BJ (cell line): ENCODE measurements around the gene TMEM235. TPM values are rescaled to one million over a fixed set of nuclear protein-coding genes. Genes with fewer than 3 reads are reported as not detected.

Source experiments
- CTCF ChIA-PET: fragments of 350-600 bp; formaldehyde crosslinking; extraction: SDS; loops from one replicate; lab custom pipeline; 2021; ENCODE audit warnings: antibody characterized with exemption, inconsistent platforms; lab: Yijun Ruan, JAX
- POLR2A ChIA-PET: fragments of 300-600 bp; sonication (Branson Sonifier 250); formaldehyde crosslinking; extraction: SDS; loops from one replicate; lab custom pipeline; 2021; ENCODE audit warnings: antibody characterized with exemption; lab: Charles Lee
- DNase-seq: peaks from one replicate; pipeline ENCODE4 v3.0.0-alpha.2; 2011; ENCODE audit warnings: low read depth
- H3K27me3 ChIP-seq: 2 replicates; pipeline ENCODE4 v1.6.0; 2011; ENCODE audit warnings: low read length; ENCODE audit not compliant: control insufficient read depth, insufficient read depth
- H3K36me3 ChIP-seq: 2 replicates; pipeline ENCODE4 v1.5.1; 2011; ENCODE audit warnings: low read length; ENCODE audit not compliant: control insufficient read depth, insufficient read depth
- H3K4me3 ChIP-seq: 2 replicates; pipeline ENCODE4 v1.5.1; 2011; ENCODE audit warnings: low read depth, mild to moderate bottlenecking, control low read depth, low read length
- CTCF ChIP-seq: IDR thresholded peaks from 2 replicates; pipeline ENCODE4 v1.5.1; 2011; ENCODE audit warnings: low read depth, mild to moderate bottlenecking, control low read depth, inconsistent platforms, low read length, moderate library complexity; ENCODE audit not compliant: insufficient read depth
- polyA plus RNA-seq: library from polyadenylated mRNA; depleted of rRNA; stranded (reverse); fragments of >200 nt; gene quantifications from 2 replicates; pipeline ENCODE4 v1.2.3, GENCODE V29; 2011

TMEM235 gene
- polyA plus RNA-seq, 1 experiment: not detected

GRCh38 chr17:78268951-78269905 is 37.8 kb downstream of the TMEM235 start:
- no peak for TF ChIP-seq CTCF
- H3K36me3 ChIP-seq: no peaks in the 10 kb centered on the region
- no peak overlapping the region for H3K4me3 ChIP-seq
- H3K27me3 ChIP-seq: peaks cover 19% of the 10 kb centered on the region
- ChIA-PET POLR2A (no interaction called here), CTCF (interaction anchor here (0.8 to 3.0 kb wide), 6 partner anchors 9 to 153 kb away, joined by 3 to 15 read pairs (median 6); no protein-coding TSS in a partner anchor)
- no peak for DNase-seq

- CTCF ChIA-PET: interaction anchor here (1.5 to 3.0 kb wide), 4 partner anchors 13 to 152 kb away, joined by 5 to 15 read pairs (median 8); no protein-coding TSS in a partner anchor
- no peak for DNase-seq
Measured at GRCh38 chr17:78269955-78270381, 38.5 kb downstream of the TMEM235 start.

DNA sequence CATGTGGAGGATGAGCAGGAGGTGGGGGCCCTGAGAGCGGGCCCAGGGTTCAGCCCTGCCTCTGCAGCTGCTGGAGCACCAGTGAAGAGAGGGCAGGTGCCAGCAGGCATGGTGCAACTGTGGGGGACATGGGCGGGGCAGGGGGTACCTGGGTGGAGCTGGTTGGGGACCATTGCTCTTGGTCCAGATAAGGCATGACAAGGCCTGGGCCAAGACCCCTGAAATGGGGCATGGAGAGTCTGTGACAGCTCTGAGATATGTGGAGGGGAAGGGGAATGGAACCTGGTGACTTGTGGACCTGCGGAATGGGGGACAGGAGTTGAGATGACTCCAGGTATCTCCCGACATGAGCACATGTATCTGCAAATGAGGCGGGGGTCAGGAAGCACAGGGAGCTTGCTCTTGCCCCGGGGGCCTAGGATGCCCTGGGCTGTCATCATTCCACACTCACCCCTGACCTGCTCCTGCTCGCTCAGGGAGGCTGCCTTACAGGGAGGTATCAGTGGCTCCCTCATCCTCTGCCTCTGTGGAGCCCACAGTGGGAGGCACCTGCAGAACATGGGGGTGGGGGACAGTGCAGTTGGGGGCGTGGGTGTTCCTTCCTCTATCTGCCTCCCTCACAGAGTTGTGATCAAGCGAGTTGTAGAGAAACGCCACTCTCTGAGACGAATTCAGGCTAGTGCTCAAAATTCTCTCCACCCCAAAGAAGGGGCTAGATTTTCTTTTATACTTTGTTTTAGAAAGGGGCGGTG is 40.2 kb downstream of the TMEM235 start:
- Histone ChIP-seq H3K4me3 (no peak overlapping the region), H3K36me3 (no peaks in the 10 kb centered on the region), H3K27me3 (peaks cover 19% of the 10 kb centered on the region)
- no peak for TF ChIP-seq CTCF
- no peak for DNase-seq
- CTCF ChIA-PET: interaction anchor here (0.7 to 3.0 kb wide), 3 partner anchors 9 to 23 kb away, joined by 3 to 15 read pairs (median 4); no protein-coding TSS in a partner anchor
- POLR2A ChIA-PET: no interaction called here

More at GRCh38 chr17:78269955-78270381, 38.5 kb downstream of the TMEM235 start:
- no peak for TF ChIP-seq CTCF
- H3K27me3 ChIP-seq: peaks cover 19% of the 10 kb centered on the region
- H3K36me3 ChIP-seq: no peaks in the 10 kb centered on the region
- POLR2A ChIA-PET: no interaction called here
- no peak overlapping the region for H3K4me3 ChIP-seq

DNA sequence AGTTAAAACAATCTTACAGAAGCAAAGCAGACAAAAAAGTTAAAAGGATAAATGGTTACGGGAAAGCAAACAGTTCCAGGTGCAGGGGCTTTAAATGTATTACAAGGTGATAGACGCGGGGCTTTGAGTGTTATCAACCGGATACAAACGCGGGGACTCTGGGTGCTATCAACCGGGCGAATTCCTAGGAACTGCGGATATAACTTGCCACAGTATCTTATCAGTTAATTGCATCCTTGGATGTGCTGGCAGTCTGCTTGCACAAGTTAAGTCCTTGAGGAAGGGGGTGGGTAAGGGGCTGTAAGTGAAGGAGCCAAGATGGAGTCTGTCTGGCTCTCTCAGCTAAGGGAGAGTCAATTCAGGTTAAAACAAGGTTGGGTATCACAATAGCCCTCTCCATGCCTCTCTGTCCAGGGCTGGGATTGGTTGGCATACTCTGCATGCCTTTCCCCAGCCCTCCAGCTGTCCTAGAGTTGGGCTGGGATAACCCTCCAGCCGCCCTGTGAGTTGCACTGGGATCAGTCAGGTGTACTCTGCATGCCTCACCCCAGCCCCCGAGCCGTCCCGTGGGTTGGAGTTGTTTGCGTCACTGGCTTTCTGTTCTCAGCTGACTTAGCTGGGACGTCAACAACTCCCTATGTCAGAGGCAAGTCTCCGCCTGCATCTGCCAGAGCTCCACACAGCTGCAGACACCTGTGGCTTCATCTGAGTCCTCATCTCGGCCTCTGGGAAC is 40.9 kb downstream of the TMEM235 start:
- no peak for TF ChIP-seq CTCF
- no peak overlapping the region for H3K4me3 ChIP-seq
- H3K36me3 ChIP-seq: no peaks in the 10 kb centered on the region
- POLR2A ChIA-PET: no interaction called here
- DNase-seq: no peak
- H3K27me3 ChIP-seq: peaks cover 19% of the 10 kb centered on the region
- CTCF ChIA-PET: interaction anchor here (0.9 kb wide), 1 partner anchor 14 kb away, joined by 3 read pairs; no protein-coding TSS in a partner anchor
